Measurements from ENCODE around the gene SPTBN1. TPM values are rescaled to one million over a fixed set of nuclear protein-coding genes. Genes with fewer than 3 reads are reported as not detected.

Gene SPTBN1
- polyA plus RNA-seq, 1 experiment: 56.6 TPM

DNA sequence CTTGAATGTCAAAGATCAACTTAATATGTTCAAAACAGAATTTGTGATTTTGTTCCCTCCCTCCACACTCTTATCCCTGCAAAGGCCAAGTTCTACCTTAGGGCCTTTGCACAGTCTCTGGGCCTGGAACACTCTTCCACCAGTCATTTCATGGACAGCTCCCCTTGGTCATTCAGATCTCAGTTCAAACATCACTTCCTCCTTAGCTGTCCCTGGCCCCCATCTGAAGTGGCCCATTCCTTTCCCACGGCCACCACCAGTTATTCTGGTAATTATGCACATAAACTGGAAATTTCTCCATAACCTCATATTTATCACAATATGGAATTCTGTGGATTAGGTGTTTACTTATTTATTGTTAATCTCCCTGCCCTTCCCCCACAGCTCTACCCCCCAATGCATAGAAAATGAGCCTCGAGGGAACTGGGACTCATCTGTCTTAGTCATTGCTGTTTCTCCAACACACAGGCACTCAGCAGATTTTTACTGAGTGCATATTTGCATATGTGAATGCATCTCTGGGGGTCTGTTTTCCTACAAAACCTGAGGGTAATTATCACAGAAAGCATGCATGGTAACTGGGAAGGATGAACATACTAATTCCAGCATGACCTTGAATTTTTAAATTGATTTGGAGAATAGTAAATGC is 35.5 kb upstream of the SPTBN1 start:
- no peak overlapping the region for H3K27ac ChIP-seq (ENCODE audit: low read depth, low read length)
- POLR2A ChIA-PET: no interaction called here
- TF ChIP-seq CTCF (IDR thresholded peaks at IDR 0.05; ENCODE audit: low read depth, low read length): no peak
- H3K27me3 ChIP-seq (ENCODE audit: control insufficient read depth, insufficient read depth, low read length): no peaks in the 10 kb centered on the region
- DNase-seq (ENCODE audit: low read depth, low spot score): no peak
- no peaks in the 10 kb centered on the region for H3K9me3 ChIP-seq (ENCODE audit: control insufficient read depth, insufficient read depth, low read length)
- H3K4me3 ChIP-seq (ENCODE audit: low read depth, low read length): no peak overlapping the region
- CTCF ChIA-PET: no interaction called here

GRCh38 chr2:54422072-54422581 is 34.0 kb upstream of the SPTBN1 start:
- Histone ChIP-seq H3K9me3 (ENCODE audit: control insufficient read depth, insufficient read depth, low read length) (no peaks in the 10 kb centered on the region), H3K4me3 (ENCODE audit: low read depth, low read length) (no peak overlapping the region), H3K27ac (ENCODE audit: low read depth, low read length) (no peak overlapping the region), H3K27me3 (ENCODE audit: control insufficient read depth, insufficient read depth, low read length) (no peaks in the 10 kb centered on the region)
- ChIA-PET POLR2A (no interaction called here), CTCF (no interaction called here)
- no peak for DNase-seq (ENCODE audit: low read depth, low spot score)
- TF ChIP-seq CTCF (IDR thresholded peaks at IDR 0.05; ENCODE audit: low read depth, low read length): no peak

GRCh38 chr2:54423213-54423612 is 32.9 kb upstream of the SPTBN1 start:
- ChIA-PET POLR2A (no interaction called here), CTCF (no interaction called here)
- Histone ChIP-seq H3K27ac (ENCODE audit: low read depth, low read length) (no peak overlapping the region), H3K27me3 (ENCODE audit: control insufficient read depth, insufficient read depth, low read length) (no peaks in the 10 kb centered on the region), H3K4me3 (ENCODE audit: low read depth, low read length) (no peak overlapping the region), H3K9me3 (ENCODE audit: control insufficient read depth, insufficient read depth, low read length) (no peaks in the 10 kb centered on the region)
- TF ChIP-seq CTCF (IDR thresholded peaks at IDR 0.05; ENCODE audit: low read depth, low read length): no peak
- DNase-seq (ENCODE audit: low read depth, low spot score): no peak

- TF ChIP-seq CTCF (IDR thresholded peaks at IDR 0.05; ENCODE audit: low read depth, low read length): no peak
- POLR2A ChIA-PET: no interaction called here
- Histone ChIP-seq H3K9me3 (ENCODE audit: control insufficient read depth, insufficient read depth, low read length) (no peaks in the 10 kb centered on the region), H3K27me3 (ENCODE audit: control insufficient read depth, insufficient read depth, low read length) (no peaks in the 10 kb centered on the region), H3K4me3 (ENCODE audit: low read depth, low read length) (no peak overlapping the region), H3K27ac (ENCODE audit: low read depth, low read length) (no peak overlapping the region)
- no peak for DNase-seq (ENCODE audit: low read depth, low spot score)
- CTCF ChIA-PET: interaction anchor here (0.6 kb wide), 1 partner anchor 165 kb away, joined by 3 read pairs; no protein-coding TSS in a partner anchor
Observed at GRCh38 chr2:54424555-54425163, 31.5 kb upstream of the SPTBN1 start.

DNA sequence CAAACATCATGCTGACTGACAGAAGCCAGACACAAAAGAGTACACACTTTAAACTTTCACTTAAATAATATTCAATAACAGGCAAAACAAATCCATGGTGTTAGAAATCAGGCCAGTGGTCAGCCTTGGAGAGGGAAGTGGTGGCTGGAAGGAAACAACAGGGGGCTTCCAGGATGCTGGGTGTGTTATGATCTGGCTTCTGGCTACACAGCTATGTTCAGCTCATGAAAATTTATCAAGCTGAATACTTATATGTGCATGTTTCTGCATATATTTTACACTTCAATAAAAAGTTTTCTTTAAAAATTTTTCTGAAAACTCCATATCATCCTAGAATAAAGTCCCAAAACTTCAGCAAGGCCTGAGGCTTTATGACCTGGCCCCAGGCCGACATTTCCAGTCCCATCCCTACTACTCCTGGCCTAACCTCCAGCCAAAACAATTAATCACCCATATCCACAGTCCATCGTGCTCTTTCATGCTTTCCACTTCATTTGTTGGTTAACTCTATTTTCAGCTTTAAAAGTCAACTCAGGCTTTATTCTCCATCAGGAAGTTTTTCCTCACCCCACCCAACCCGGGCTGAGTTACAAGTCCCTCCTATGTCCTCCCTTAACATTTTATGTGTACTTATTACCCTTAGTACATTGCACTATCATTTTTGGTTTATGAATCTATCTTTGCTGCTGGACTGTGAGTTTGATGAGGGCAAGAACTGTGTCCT is 27.9 kb upstream of the SPTBN1 start:
- Histone ChIP-seq H3K27ac (ENCODE audit: low read depth, low read length) (no peak overlapping the region), H3K9me3 (ENCODE audit: control insufficient read depth, insufficient read depth, low read length) (no peaks in the 10 kb centered on the region), H3K27me3 (ENCODE audit: control insufficient read depth, insufficient read depth, low read length) (peaks cover 3% of the 10 kb centered on the region), H3K4me3 (ENCODE audit: low read depth, low read length) (no peak overlapping the region)
- no peak for DNase-seq (ENCODE audit: low read depth, low spot score)
- POLR2A ChIA-PET: no interaction called here
- CTCF ChIA-PET: no interaction called here
- TF ChIP-seq CTCF (IDR thresholded peaks at IDR 0.05; ENCODE audit: low read depth, low read length): no peak
